CD4-positive, alpha-beta T cell (primary cell): ENCODE data around the gene LAMP2. TPM values are rescaled to one million over a fixed set of nuclear protein-coding genes. Genes with fewer than 3 reads are reported as not detected.
A peak's percentile ranks its signal among the peaks of the same experiment; 100 is the strongest.

ENCODE experiments used
- ATAC-seq: fragments of 200-7000 bp; cut with Tn5 transposase; one replicate; pipeline ENCODE4 v1.10.0; 2022; ENCODE audit warnings: mild to moderate bottlenecking; ENCODE audit not compliant: poor library complexity
- CTCF ChIA-PET: fragments of 350-600 bp; sonication (Branson Sonifier 250); formaldehyde crosslinking; loops from one replicate; lab custom pipeline; 2021; ENCODE audit warnings: antibody characterized with exemption, inconsistent platforms; lab: Charles Lee
- POLR2A ChIA-PET: fragments of 350-600 bp; sonication (Branson Sonifier 250); formaldehyde crosslinking; loops from one replicate; lab custom pipeline; 2021; ENCODE audit warnings: antibody characterized with exemption, inconsistent platforms; lab: Charles Lee
- DNase-seq, 14 experiments: peaks; one replicate each; pipeline ENCODE4 v3.0.0-alpha.2; 2013 to 2020; ENCODE audit warnings: mixed read lengths in 2 of 14
- H3K27ac ChIP-seq, 2 donors: one replicate each; pipeline versions ENCODE4 v1.5.1 to v1.7.0; 2013; ENCODE audit warnings: low read length in 2 of 2, low read depth in 1 of 2, mild to moderate bottlenecking in 1 of 2
- H3K27me3 ChIP-seq, 2 experiments: 1 replicate in 1 of 2; 2 replicates in 1 of 2; pipeline versions ENCODE4 v1.6.1 to v1.7.0; 2013; ENCODE audit warnings: low read length in 2 of 2, control low read depth in 1 of 2, mild to moderate bottlenecking in 1 of 2, moderate library complexity in 1 of 2; ENCODE audit not compliant: insufficient read depth in 2 of 2, control insufficient read depth in 1 of 2
- H3K36me3 ChIP-seq: one replicate; pipeline ENCODE4 v1.6.1; 2013; ENCODE audit warnings: low read length, control low read depth; ENCODE audit not compliant: insufficient read depth
- H3K4me1 ChIP-seq: one replicate; pipeline ENCODE4 v1.6.1; 2013; ENCODE audit warnings: low read length, control low read depth; ENCODE audit not compliant: insufficient read depth
- H3K4me3 ChIP-seq: one replicate; pipeline ENCODE4 v1.5.1; 2013; ENCODE audit warnings: mild to moderate bottlenecking, low read length, moderate library complexity
- H3K9me3 ChIP-seq, 2 experiments: 1 replicate in 1 of 2; 2 replicates in 1 of 2; pipeline versions ENCODE4 v1.6.1 to v1.7.0; 2013; ENCODE audit warnings: low read length in 2 of 2, mild to moderate bottlenecking in 2 of 2, control low read depth in 1 of 2, moderate library complexity in 1 of 2; ENCODE audit not compliant: control insufficient read depth in 1 of 2, insufficient read depth in 1 of 2
- H3K27ac Mint-ChIP-seq: one replicate; pipeline ENCODE4 v1.8.0; 2020; ENCODE audit warnings: mixed read lengths
- H3K27me3 Mint-ChIP-seq: one replicate; pipeline ENCODE4 v1.8.0; 2021; ENCODE audit warnings: mixed read lengths
- H3K36me3 Mint-ChIP-seq: one replicate; pipeline ENCODE4 v1.8.0; 2021; ENCODE audit warnings: low read depth, mixed read lengths
- H3K4me1 Mint-ChIP-seq: one replicate; pipeline ENCODE4 v1.8.0; 2021; ENCODE audit warnings: low read depth, mixed read lengths
- H3K4me3 Mint-ChIP-seq: one replicate; pipeline ENCODE4 v1.8.0; 2020; ENCODE audit warnings: mild to moderate bottlenecking, mixed read lengths
- H3K9me3 Mint-ChIP-seq: one replicate; pipeline ENCODE4 v1.8.0; 2020; ENCODE audit warnings: mixed read lengths
- intact Hi-C, 2 experiments: fragments of 100-400 bp; cut with DNase I in 1 of 2; cut with micrococcal nuclease in 1 of 2; formaldehyde crosslinking; loops; one replicate each; pipeline versions ENCODE4 v1.15.1 to v1.9.0; 2023 to 2025; cut with DNase I, micrococcal nuclease
- total RNA-seq, 174 experiments: library from RNA in 2 of 174; stranded (reverse) in 2 of 174; gene quantifications; one replicate each; pipeline ENCODE4 v1.2.3 and lab custom pipeline; 2021 to 2026
- TF ChIP-seq, protein P1 (sequence below): fragments of 200-600 bp; IDR thresholded peaks from one replicate; pipeline ENCODE4 v1.8.0; 2022; ENCODE audit warnings: antibody characterized with exemption, mild to moderate bottlenecking

LAMP2 gene
- total RNA-seq, 2 experiments from 2014 or later, result 13.4 to 15.4 TPM

DNA sequence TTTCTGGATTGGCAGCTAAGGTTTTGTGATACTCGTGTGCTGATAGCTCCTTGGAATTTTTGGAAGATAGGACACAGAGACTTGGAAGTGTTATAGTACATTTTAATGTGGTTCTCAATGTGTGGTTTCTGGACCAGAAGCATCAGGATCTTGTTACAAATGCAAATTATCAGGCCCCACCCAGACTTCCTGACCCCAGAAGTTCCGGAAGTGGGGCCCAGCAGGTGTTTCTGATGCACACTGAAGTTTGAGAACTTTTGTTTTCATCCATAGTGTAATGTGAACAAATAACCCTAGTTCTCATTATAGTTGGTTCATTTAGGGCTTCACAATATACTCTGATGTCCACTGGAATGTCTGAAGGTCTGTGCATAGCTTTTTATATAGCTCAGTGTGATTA lies 49.6 kb downstream of the LAMP2 start:
- ChIA-PET POLR2A (interaction anchor here (0.6 to 0.8 kb wide), 2 partner anchors 23 to 49 kb away, joined by 3 read pairs; partner anchors contain the start of gene LAMP2), CTCF (no interaction called here)
- peak overlapping the region; percentile 84 for H3K27ac Mint-ChIP-seq
- H3K9me3 Mint-ChIP-seq, result no peaks in the 10 kb centered on the region
- Histone ChIP-seq H3K4me3 (no peak overlapping the region), H3K9me3 (no peaks in the 10 kb centered on the region), H3K27me3 (no peaks in the 10 kb centered on the region), H3K36me3 (no peaks in the 10 kb centered on the region), H3K4me1 (peaks cover 24% of the 10 kb centered on the region), H3K27ac (peak overlapping the region; percentile 29 to 41)
- ATAC-seq, result peak; percentile 71
- peak in 9 of 14 experiments; percentile 3 to 61 (median 15) for DNase-seq
- peaks cover 19% of the 10 kb centered on the region for H3K4me1 Mint-ChIP-seq
- H3K27me3 Mint-ChIP-seq, result no peaks in the 10 kb centered on the region
- no peaks in the 10 kb centered on the region for H3K36me3 Mint-ChIP-seq
- H3K4me3 Mint-ChIP-seq, result peak overlapping the region; percentile 54
- intact Hi-C loops, result no loop called here
- TF ChIP-seq, protein P1, sequence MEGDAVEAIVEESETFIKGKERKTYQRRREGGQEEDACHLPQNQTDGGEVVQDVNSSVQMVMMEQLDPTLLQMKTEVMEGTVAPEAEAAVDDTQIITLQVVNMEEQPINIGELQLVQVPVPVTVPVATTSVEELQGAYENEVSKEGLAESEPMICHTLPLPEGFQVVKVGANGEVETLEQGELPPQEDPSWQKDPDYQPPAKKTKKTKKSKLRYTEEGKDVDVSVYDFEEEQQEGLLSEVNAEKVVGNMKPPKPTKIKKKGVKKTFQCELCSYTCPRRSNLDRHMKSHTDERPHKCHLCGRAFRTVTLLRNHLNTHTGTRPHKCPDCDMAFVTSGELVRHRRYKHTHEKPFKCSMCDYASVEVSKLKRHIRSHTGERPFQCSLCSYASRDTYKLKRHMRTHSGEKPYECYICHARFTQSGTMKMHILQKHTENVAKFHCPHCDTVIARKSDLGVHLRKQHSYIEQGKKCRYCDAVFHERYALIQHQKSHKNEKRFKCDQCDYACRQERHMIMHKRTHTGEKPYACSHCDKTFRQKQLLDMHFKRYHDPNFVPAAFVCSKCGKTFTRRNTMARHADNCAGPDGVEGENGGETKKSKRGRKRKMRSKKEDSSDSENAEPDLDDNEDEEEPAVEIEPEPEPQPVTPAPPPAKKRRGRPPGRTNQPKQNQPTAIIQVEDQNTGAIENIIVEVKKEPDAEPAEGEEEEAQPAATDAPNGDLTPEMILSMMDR, result no peak

DNA sequence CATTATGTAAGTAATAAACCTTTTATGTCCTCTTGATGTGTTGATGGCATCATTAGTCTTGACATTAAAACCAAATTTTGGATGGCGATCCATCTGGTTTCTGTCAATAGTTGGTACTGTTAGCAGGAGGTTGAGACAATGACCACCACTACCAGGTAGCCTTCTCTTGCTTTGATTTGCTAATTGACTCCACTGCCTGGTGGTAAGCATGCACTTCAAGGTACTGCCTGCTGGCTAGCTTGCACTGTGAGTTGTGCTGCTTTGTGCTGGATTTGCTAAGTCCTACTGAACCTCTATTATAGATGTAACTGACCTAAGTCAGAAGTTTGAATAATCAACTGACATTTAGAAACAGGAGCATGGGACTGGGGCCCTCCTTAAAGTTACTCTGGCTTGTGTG lies 60.9 kb downstream of the LAMP2 start:
- POLR2A ChIA-PET, result no interaction called here
- ATAC-seq (no peak), DNase-seq (no peak)
- H3K36me3 ChIP-seq, result no peaks in the 10 kb centered on the region
- no peaks in the 10 kb centered on the region for H3K4me1 ChIP-seq
- Mint-ChIP-seq H3K9me3 (peaks cover 4% of the 10 kb centered on the region), H3K36me3 (no peaks in the 10 kb centered on the region), H3K27ac (no peak overlapping the region), H3K4me1 (no peaks in the 10 kb centered on the region), H3K4me3 (no peak overlapping the region), H3K27me3 (no peaks in the 10 kb centered on the region)
- intact Hi-C loops, result no loop called here
- no peaks in the 10 kb centered on the region for H3K27me3 ChIP-seq
- TF ChIP-seq, protein P1, result no peak
- H3K27ac ChIP-seq, result no peak overlapping the region
- no peak overlapping the region for H3K4me3 ChIP-seq
- no peaks in the 10 kb centered on the region for H3K9me3 ChIP-seq
- CTCF ChIA-PET, result no interaction called here

DNA sequence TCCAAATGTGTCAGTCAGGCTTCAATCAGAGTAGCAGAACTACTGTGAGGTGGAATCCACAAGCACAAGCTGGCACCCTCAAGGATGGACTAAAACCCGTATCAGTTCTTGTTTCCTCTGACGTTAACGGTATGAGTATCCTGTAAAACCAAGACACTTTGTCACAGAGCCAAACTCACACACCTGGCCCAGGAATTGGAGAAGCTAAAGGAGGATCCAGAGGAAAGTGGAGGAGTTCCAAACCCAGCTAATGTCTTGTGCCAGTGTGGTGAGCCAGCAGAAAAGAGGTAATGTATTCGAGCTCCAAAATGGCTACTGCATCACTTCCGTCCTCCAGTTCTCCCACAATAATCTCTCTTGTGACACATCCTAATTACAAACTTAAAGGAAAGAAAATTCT lies 62.5 kb downstream of the LAMP2 start:
- ChIA-PET CTCF (interaction anchor here (0.5 kb wide), 1 partner anchor 48 kb away, joined by 3 read pairs; no protein-coding TSS in a partner anchor), POLR2A (no interaction called here)
- H3K36me3 Mint-ChIP-seq, result no peaks in the 10 kb centered on the region

More for the DNA sequence above, 62.5 kb downstream of the LAMP2 start:
- no peak overlapping the region for H3K4me3 ChIP-seq
- no peaks in the 10 kb centered on the region for H3K36me3 ChIP-seq
- H3K4me1 ChIP-seq, result no peaks in the 10 kb centered on the region
- TF ChIP-seq, protein P1, result no peak
- Mint-ChIP-seq H3K9me3 (peaks cover 4% of the 10 kb centered on the region), H3K27me3 (no peaks in the 10 kb centered on the region), H3K4me1 (no peaks in the 10 kb centered on the region), H3K27ac (no peak overlapping the region), H3K4me3 (no peak overlapping the region)
- ATAC-seq (no peak), DNase-seq (no peak)
- H3K9me3 ChIP-seq, result no peaks in the 10 kb centered on the region
- no peak overlapping the region for H3K27ac ChIP-seq
- H3K27me3 ChIP-seq, result no peaks in the 10 kb centered on the region
- intact Hi-C loops, result no loop called here
